Endothelial cell of umbilical vein (primary cell): ENCODE measurements around the gene DOCK1. TPM values are rescaled to one million over a fixed set of nuclear protein-coding genes. Genes with fewer than 3 reads are reported as not detected.

ENCODE experiments used
- BruUV-seq: library from RNA; stranded (reverse); fragments of 400-500 nt; replicated peaks from 2 replicates; lab custom pipeline; 2021; lab: Mats Ljungman, UMichigan
- CTCF ChIA-PET: fragments of 300-600, 350-600 bp; sonication (Branson Sonifier 250); formaldehyde crosslinking; loops from one replicate; lab custom pipeline; 2021; ENCODE audit warnings: antibody characterized with exemption, inconsistent platforms; lab: Charles Lee
- POLR2A ChIA-PET: fragments of 300-600, 350-600 bp; sonication (Branson Sonifier 250); formaldehyde crosslinking; loops from one replicate; lab custom pipeline; 2021; ENCODE audit warnings: antibody characterized with exemption, inconsistent platforms; lab: Charles Lee
- DNase-seq: peaks from one replicate; pipeline ENCODE4 v3.0.0-alpha.2; 2011; ENCODE audit warnings: low read depth, low spot score
- FAIRE-seq: peaks from 2 replicates; lab custom pipeline; 2011; peaks lifted over from hg19 to GRCh38; lab: Jason Lieb, UNC
- H2AFZ ChIP-seq: 2 replicates; pipeline ENCODE4 v1.6.0; 2012; ENCODE audit warnings: low read depth, low read length, control low read depth, inconsistent platforms
- H3K27ac ChIP-seq: 2 replicates; pipeline ENCODE4 v1.5.1; 2011; ENCODE audit warnings: low read depth, mild to moderate bottlenecking, control low read depth, low read length, moderate library complexity; ENCODE audit not compliant: insufficient read depth
- H3K27me3 ChIP-seq, 2 experiments: 2 replicates each; pipeline versions ENCODE4 v1.6.0 to v1.6.1; 2011; ENCODE audit warnings: low read length in 2 of 2, mixed read lengths in 1 of 2; ENCODE audit not compliant: control insufficient read depth in 2 of 2, insufficient read depth in 2 of 2
- H3K36me3 ChIP-seq, 2 experiments: 2 replicates in 1 of 2; 3 replicates in 1 of 2; pipeline ENCODE4 v1.5.1; 2011; ENCODE audit warnings: low read length in 2 of 2, mild to moderate bottlenecking in 1 of 2, moderate library complexity in 1 of 2; ENCODE audit not compliant: control insufficient read depth in 2 of 2, insufficient read depth in 2 of 2; ENCODE audit errors: extremely low read depth in 1 of 2
- H3K4me1 ChIP-seq: 3 replicates; pipeline ENCODE4 v1.5.1; 2011; ENCODE audit warnings: mild to moderate bottlenecking, low read length; ENCODE audit not compliant: control insufficient read depth, insufficient read depth; ENCODE audit errors: extremely low read depth
- H3K4me2 ChIP-seq: 2 replicates; pipeline ENCODE4 v1.6.1; 2011; ENCODE audit warnings: low read length, control low read depth, mixed read lengths; ENCODE audit not compliant: insufficient read depth
- H3K4me3 ChIP-seq, 3 experiments: fragments of 200-600 bp in 1 of 3; sonication (generic), shearing (Covaris generic) in 1 of 3; replicated peaks in 1 of 3; 2 replicates each; pipeline ENCODE4 v1.5.1; 2011 to 2016; ENCODE audit warnings: control low read depth in 3 of 3, low read length in 3 of 3, mild to moderate bottlenecking in 2 of 3, inconsistent platforms in 1 of 3, low read depth in 1 of 3, moderate library complexity in 1 of 3; ENCODE audit not compliant: insufficient read depth in 1 of 3
- H3K79me2 ChIP-seq: 2 replicates; pipeline ENCODE4 v1.6.0; 2012; ENCODE audit warnings: low read length, inconsistent platforms; ENCODE audit not compliant: control insufficient read depth, insufficient read depth
- H3K9ac ChIP-seq: replicated peaks from 2 replicates; pipeline ENCODE3; 2011; ENCODE audit warnings: low read length, control low read depth; ENCODE audit not compliant: insufficient read depth; ENCODE audit errors: extremely low read depth
- H3K9me1 ChIP-seq: replicated peaks from 3 replicates; pipeline ENCODE4 v1.6.0; 2011; ENCODE audit warnings: mild to moderate bottlenecking, low read length; ENCODE audit not compliant: control insufficient read depth, insufficient read depth; ENCODE audit errors: extremely low read depth
- H3K9me3 ChIP-seq: replicated peaks from 2 replicates; pipeline ENCODE4 v1.5.1; 2012; ENCODE audit warnings: low read length, inconsistent platforms; ENCODE audit not compliant: control insufficient read depth, insufficient read depth
- H4K20me1 ChIP-seq: replicated peaks from 2 replicates; pipeline ENCODE3; 2011; ENCODE audit warnings: mild to moderate bottlenecking, low read length; ENCODE audit not compliant: control insufficient read depth, insufficient read depth; ENCODE audit errors: extremely low read depth
- CTCF ChIP-seq, 2 donors: IDR thresholded peaks; 1 replicate in 1 of 2; 2 replicates in 1 of 2; pipeline ENCODE4 v1.5.1; 2011; ENCODE audit warnings: low read length in 2 of 2, mild to moderate bottlenecking in 2 of 2, moderate library complexity in 2 of 2, control low read depth in 1 of 2, inconsistent platforms in 1 of 2, low read depth in 1 of 2; ENCODE audit not compliant: insufficient read depth in 1 of 2; ENCODE audit errors: extremely low read depth in 1 of 2
- EZH2 ChIP-seq: IDR thresholded peaks from 2 replicates; pipeline ENCODE4 v1.6.1; 2012; ENCODE audit warnings: borderline replicate concordance, low read depth, mild to moderate bottlenecking, moderate library complexity, low read length, inconsistent platforms; ENCODE audit not compliant: severe bottlenecking
- FOS ChIP-seq: IDR thresholded peaks from 2 replicates; pipeline ENCODE4 v1.6.1; 2011; ENCODE audit warnings: mild to moderate bottlenecking, low read length, moderate library complexity, borderline replicate concordance; ENCODE audit not compliant: insufficient read depth
- GATA2 ChIP-seq: IDR thresholded peaks from 2 replicates; pipeline ENCODE4 v1.7.0; 2011; ENCODE audit warnings: low read depth, mild to moderate bottlenecking, moderate library complexity, mixed read lengths, low read length; ENCODE audit not compliant: insufficient read length, insufficient read depth
- JUN ChIP-seq: IDR thresholded peaks from 2 replicates; pipeline ENCODE4 v1.6.1; 2011; ENCODE audit warnings: borderline replicate concordance, low read depth; ENCODE audit not compliant: insufficient read length, insufficient read depth
- MAX ChIP-seq: IDR thresholded peaks from 2 replicates; pipeline ENCODE4 v1.6.1; 2011; ENCODE audit not compliant: insufficient read depth, insufficient read length
- MYC ChIP-seq: IDR thresholded peaks from one replicate; pipeline ENCODE4 v1.6.1; 2011; ENCODE audit warnings: mild to moderate bottlenecking, low read depth, low read length
- POLR2A ChIP-seq: IDR thresholded peaks from 2 replicates; pipeline ENCODE4 v1.6.1; 2012; ENCODE audit warnings: low read depth, mild to moderate bottlenecking, control low read depth, low read length
- POLR2AphosphoS5 ChIP-seq: IDR thresholded peaks from 2 replicates; pipeline ENCODE4 v1.6.1; 2012; ENCODE audit warnings: low read depth, mild to moderate bottlenecking, control low read depth, low read length, moderate library complexity; ENCODE audit not compliant: insufficient read depth
- dilution Hi-C: fragments of 300-500 bp; cut with MboI; formaldehyde crosslinking; loops from one replicate; pipeline ENCODE4 v1.15.0; 2019; ENCODE audit warnings: low sequenced_read_pairs; ENCODE audit not compliant: extremely low pct_ligation_motif_present
- intact Hi-C: fragments of 100-400 bp; cut with micrococcal nuclease; formaldehyde crosslinking; loops from one replicate; pipeline ENCODE4 v1.10.0; 2022
- polyA plus RNA-seq, 4 experiments: library from polyadenylated mRNA; depleted of rRNA in 3 of 4; stranded (reverse) in 3 of 4; unstranded in 1 of 4; fragments of >200 nt; gene quantifications; 2 replicates each; pipeline versions ENCODE4 v1.2.1 to v1.2.3, GENCODE V29; 2011 to 2012; ENCODE audit warnings: missing spikeins in 1 of 4
- total RNA-seq: library from RNA; stranded (reverse); gene quantifications from 2 replicates; pipeline ENCODE4 v1.2.3, GENCODE V29; 2021

The DOCK1 gene
- total and polyA plus RNA-seq, 2 donors (not counting 3 experiments of a cell fraction or from before 2014, with no cell fraction given), result 22.5 to 83.1 TPM

GRCh38 chr10:127174866-127175265, 269.6 kb downstream of the DOCK1 start:
- FAIRE-seq (no peak), DNase-seq (no peak)
- no peaks in the 10 kb centered on the region for H3K79me2 ChIP-seq
- peaks cover 0 to 3% of the 10 kb centered on the region in 2 experiments for H3K36me3 ChIP-seq
- H3K27me3 ChIP-seq, result no peaks in the 10 kb centered on the region
- dilution Hi-C loops (no loop called here), intact Hi-C loops (no loop called here)
- no peaks in the 10 kb centered on the region for H3K4me1 ChIP-seq
- no TSS peak for BruUV-seq
- H3K9me3 ChIP-seq, result no peaks in the 10 kb centered on the region
- H3K27ac ChIP-seq, result no peak overlapping the region
- H4K20me1 ChIP-seq, result no peaks in the 10 kb centered on the region
- TF ChIP-seq FOS (no peak), GATA2 (no peak), JUN (no peak), MAX (no peak), MYC (no peak), POLR2AphosphoS5 (no peak), CTCF (IDR thresholded peaks at IDR 0.05; ENCODE audit: extremely low read depth in 1 of 2, insufficient read depth in 1 of 2, low read depth in 1 of 2, low read length in 2 of 2) (no peak), POLR2A (no peak), EZH2 (no peak)
- no peaks in the 10 kb centered on the region for H3K9me1 ChIP-seq
- CTCF ChIA-PET, result no interaction called here
- no peak overlapping the region for H3K4me3 ChIP-seq
- H3K4me2 ChIP-seq, result no peak overlapping the region
- H3K9ac ChIP-seq, result no peak overlapping the region
- POLR2A ChIA-PET, result no interaction called here
- no peak overlapping the region for H2AFZ ChIP-seq
